ENCODE measurements around the gene KRT10. TPM values are rescaled to one million over a fixed set of nuclear protein-coding genes. Genes with fewer than 3 reads are reported as not detected.
"Not testable (repeated sequence)": the region's sequence is repeated elsewhere in the genome, so short reads cannot be mapped to it uniquely, and the experiment has no call there.

KRT10 gene
- total RNA-seq, result 70.1 TPM

- no peak for DNase-seq (ENCODE audit: low spot score)
Measured at GRCh38 chr17:40822132-40822812, at the start of gene KRT10. Gene KRT10, minus strand, starts transcription at chr17:40822614. Its CDS starts 29 bp downstream, at chr17:40822585.

DNA sequence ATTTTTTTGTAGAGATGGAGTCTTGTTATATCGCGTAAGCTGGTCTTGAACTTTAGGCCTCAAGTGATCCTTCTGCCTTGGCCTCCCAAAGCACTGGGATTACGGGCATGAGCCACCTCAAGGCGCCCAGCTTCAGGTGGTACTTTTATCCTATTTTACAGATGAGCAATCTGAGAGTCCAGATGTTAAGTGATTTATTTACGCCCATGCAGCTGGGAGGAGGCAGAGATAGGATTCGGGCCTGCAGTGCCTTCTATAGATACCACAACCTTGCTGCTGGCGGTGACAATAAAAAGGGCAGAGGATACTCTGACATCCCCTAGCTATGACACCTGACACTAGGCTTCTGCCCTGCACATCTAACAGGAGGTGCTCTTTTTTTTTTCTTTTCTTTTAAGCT is 48.9 kb upstream of the KRT10 start:
- no peak for DNase-seq (ENCODE audit: low spot score)

GRCh38 chr17:40870136-40870535 is 47.7 kb upstream of the KRT10 start:
- DNase-seq (ENCODE audit: low spot score), result no peak

DNA sequence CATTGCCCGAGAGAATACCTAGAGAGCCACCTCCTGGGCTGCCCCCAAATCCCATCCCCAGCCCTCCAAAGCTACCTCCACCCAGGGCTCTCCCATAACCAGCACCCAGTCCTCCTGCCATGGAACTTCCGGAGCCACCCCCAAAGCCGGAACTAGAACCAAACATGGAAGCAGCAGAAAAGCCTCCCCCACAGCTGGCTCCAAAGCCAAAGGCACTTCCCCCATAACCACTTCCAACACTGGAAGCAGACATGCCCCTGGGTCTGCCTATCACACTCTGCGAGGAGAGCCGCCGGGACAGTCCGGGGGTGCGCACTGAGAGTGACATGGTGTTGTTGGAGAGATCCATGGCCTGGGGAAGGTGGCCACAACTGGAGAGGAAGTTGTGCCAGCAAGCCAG is 44.4 kb upstream of the KRT10 start, which contains the start of gene KRT12:
Gene KRT12, minus strand, starts transcription at position 386 of the 400 bp plus-strand sequence. Its CDS starts 37 bp downstream, at position 349.
- no peak for DNase-seq (ENCODE audit: low spot score)

DNA sequence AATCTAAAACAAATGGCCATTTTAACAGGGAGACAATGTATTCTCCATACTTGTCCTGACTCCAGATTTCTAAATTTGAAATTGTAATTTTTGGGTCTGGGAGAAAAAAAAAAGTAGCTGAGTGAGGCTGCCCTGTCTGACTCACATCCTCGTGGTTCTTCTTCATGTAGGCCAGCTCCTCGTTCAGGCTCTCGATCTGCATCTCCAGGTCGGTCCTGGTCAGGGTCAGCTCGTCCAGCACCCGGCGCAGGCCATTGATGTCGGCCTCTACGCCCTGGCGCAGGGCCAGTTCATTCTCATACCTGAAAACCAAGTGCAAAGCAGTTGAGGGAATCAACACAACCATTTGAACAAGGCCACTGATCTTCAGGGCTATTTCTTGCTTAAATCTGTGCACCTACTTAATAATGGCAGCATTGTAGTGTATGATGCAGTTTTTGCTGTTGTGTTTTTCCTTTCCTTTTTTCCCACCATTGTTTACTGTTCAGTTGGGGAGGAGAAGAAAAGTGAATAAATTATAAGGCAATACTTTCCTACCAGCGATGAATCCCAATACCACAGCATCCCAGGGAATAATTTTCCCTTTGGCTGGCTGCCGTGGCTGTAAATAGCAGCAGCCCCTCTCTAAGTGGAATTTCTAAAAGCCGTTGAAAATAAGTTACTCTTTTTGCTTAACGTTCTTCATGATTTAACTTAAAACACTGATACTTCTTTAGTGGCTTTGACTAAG is 42.4 kb upstream of the KRT10 start:
- DNase-seq (ENCODE audit: low spot score), result no peak

DNA sequence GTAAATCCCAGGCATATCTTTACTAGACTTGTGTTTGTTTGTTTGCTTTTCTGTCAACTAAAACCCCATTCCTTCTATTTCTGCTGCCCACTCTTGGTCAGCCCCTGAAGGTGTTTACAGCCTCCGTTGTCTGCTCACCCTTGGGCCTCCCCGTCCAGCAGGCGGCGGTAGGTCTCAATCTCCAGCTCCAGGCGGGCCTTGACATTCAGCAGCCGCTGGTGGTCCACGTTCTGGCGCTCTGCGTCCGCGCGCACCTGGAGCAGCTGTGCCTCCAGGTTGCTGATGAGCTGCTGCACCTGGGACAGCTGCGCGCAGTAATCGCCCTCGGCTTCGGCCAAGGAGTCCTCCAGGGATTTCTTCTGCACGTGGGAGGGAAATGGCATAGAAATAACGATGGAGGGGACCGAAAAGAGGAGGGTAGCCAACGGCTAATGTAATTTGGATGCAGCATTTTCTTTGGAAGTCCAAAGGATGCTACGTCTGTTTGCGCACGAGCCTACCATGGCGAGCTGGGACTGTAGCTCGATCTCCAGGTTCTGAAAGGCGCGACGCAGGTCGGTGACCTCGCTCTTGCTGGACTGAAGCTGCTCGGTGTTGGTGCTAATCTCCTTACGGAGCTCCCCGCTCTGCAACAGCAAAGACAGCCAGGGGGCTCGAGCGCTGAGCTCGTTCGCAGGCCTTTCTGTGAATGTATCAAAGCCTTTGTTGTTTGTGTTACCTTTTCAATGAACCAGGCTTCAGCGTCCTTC is 40.7 kb upstream of the KRT10 start:
- DNase-seq (ENCODE audit: low spot score), result no peak

DNA sequence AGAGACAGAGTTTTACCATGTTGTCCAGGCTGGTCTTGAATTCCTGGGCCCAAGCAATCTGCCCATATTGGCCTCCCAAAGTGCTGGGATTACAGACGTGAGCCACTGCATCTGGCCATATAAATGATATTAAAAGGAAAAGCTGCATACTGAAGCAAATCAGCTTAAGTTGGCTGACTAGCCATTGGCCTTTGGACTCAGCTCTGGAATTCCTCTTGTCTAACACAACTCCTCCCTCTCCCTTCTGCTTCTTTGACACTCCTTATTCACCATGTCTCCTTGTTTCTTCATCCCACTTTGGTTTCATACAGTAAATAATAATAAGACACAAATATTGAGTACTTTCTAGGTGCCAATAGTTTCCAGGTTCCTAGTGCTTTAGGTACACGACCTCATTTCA is 37.1 kb upstream of the KRT10 start:
- no peak for DNase-seq (ENCODE audit: low spot score)

- not testable (repeated sequence) for DNase-seq (ENCODE audit: low spot score)
Measured at GRCh38 chr17:40858667-40859066, 36.3 kb upstream of the KRT10 start.

DNA sequence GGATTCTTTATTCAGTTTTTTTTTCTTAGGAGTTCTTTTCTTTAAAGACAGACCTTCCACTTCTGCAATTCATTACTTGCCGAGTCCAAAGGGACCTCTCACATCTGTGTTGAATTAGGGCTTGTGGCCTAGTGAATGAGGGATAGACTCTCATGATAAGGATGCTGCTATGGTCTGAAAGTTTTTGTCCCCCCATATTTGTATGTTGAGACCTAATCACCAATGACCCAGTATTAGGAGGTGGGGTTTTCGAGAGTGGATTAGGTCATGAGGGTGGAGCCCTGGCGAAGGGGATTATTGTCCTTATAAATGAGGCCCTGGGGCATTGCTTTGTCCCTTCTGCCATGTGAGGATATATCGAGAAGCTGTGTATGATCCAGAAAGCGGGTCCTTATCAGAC is 35.1 kb upstream of the KRT10 start:
- no peak for DNase-seq (ENCODE audit: low spot score)

GRCh38 chr17:40854175-40854814 is 31.9 kb upstream of the KRT10 start:
- no peak for DNase-seq (ENCODE audit: low spot score)

- no peak for DNase-seq (ENCODE audit: low spot score)
Measured at GRCh38 chr17:40852364-40852763, 29.9 kb upstream of the KRT10 start.

GRCh38 chr17:40850293-40850972 is 28.0 kb upstream of the KRT10 start:
- DNase-seq (ENCODE audit: low spot score), result no peak

- no peak for DNase-seq (ENCODE audit: low spot score)
Measured at GRCh38 chr17:40849723-40850122, 27.3 kb upstream of the KRT10 start.

GRCh38 chr17:40848583-40849235 is 26.3 kb upstream of the KRT10 start:
- DNase-seq (ENCODE audit: low spot score), result no peak

GRCh38 chr17:40846515-40847144 is 24.2 kb upstream of the KRT10 start:
- no peak for DNase-seq (ENCODE audit: low spot score)

DNA sequence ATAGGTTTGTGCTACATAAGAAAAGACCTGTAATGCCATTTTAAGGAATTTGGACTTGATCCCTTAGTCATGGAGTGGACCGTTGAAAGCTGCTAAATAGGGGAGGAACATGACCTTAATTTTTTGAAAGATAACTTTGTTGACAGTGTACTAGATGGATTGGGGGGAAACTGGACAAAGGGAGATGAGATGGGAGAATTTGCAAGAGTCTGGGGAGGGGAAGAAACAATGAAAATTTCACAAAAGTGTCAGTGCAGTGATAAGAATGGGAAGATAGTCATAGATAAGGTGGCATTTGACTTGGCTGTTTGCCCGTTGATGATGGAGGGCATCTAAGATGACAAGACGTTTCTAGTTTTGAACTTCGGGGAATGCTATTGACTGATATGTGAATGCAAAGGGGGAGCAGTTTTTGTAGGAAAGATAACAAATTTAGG is 22.3 kb upstream of the KRT10 start:
- no peak for DNase-seq (ENCODE audit: low spot score)

DNA sequence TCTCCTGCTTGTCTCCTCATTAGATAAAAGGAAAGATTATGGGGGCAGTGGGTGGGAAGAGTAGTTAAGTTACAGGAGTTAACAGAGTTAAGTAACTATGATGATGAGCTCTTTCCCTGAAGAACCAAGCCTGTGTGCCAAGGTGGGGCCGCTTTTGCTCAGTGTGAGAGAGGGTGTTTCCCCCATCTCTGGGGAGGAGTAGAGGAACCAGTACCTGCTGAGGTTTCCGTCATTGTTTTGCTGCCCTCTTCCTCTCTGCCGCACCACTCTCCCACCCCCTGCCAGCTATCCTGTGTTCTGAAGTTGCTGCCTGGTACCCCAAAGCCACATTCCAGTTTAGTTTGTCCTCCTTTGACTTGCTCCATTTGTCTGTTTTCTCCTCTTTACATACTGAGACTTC is 20.8 kb upstream of the KRT10 start:
- DNase-seq (ENCODE audit: low spot score), result no peak

- no peak for DNase-seq (ENCODE audit: low spot score)
Measured at GRCh38 chr17:40841246-40841645, 18.8 kb upstream of the KRT10 start.

DNA sequence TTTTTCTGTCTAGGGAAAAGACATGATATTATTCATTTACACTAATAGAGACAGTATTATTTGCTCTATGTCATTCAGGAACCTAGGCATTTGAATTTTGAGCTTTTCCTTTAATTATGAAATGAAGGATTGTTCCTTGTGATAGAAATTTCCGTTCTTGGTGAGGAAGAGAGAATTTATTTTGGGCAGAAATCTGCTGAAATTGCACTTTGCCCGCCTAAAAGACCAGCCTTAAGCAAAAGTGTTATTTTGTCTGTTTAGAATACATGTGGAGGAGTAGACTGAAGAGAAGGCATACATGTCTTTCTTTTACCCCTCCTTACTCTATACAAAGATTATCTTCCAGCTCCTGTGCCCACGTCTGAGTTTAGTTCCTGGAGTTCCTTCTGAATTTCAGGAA is 16.8 kb upstream of the KRT10 start:
- no peak for DNase-seq (ENCODE audit: low spot score)

DNA sequence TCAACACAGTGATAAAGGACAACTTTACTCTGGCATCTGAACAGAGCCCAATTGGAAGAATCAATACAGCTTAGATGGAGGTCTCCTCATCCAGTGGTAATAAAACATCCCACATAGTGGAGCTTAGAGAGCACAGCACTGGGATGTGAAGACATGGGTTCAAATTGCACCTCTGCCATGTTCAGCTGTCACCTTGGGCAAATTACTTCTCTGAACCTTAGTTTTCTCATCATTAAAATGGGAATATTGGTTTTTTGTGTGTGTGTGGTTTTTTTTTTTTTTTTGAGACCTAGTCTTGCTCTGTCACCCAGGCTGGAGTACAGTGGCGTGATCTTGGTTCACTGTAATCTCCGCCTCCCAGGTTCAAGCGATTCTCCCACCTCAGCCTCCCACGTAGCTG is 13.6 kb upstream of the KRT10 start:
- no peak for DNase-seq (ENCODE audit: low spot score)

Measured in ureter (tissue), 1 donor.